Cerebellar nuclear complex (tissue), 1 donor: ENCODE measurements around the gene MTTP.

ENCODE experiments used
- DNase-seq, 2 experiments: peaks; one replicate each; lab custom pipeline; 2025; lab: John Stamatoyannopoulos, UW

Gene MTTP

DNA sequence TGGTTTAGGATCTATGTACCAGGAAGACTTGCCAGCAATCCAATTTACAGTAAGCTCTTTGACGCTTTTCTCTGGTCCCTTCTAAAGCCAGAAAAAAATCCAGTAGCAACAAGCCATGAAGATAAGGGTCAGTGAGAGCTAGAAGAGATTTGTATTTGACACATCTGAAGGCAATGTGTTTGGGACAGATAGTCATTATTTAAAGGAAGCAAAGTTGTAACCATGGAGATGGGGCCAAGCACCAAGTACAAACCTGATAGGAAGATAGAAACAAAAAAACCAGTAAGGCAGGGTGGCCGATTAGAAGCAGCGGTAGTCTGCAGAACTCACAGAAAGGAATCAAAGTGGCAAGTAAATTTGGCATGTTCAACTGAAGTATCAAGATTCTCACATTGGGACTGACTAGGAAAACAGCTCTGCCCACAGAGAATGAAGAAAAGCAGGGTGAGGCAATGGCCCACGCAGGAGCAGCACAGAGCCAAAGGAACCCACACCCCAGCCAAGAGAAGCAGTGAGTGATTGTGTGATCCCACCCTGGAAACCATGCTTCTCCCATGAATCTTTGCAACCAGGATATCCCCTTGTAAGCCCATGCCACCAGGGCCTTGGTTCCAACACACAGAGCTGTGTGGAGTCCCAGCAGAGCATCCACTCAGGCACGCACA, 95.9 kb downstream of the MTTP start:
- DNase-seq: no peak
